ENCODE data around the gene CHRNB1. TPM values are rescaled to one million over a fixed set of nuclear protein-coding genes. Genes with fewer than 3 reads are reported as not detected.
"Not testable (repeated sequence)": the region's sequence is repeated elsewhere in the genome, so short reads cannot be mapped to it uniquely, and the experiment has no call there.

The CHRNB1 gene
- total RNA-seq, 1 donor from 2014 or later = 11.7 TPM

- Histone ChIP-seq H4K20me1 (ENCODE audit: insufficient read depth, low read length) (peaks cover 55% of the 10 kb centered on the region), H3K9ac (ENCODE audit: low read length) (no peak overlapping the region), H3K79me2 (ENCODE audit: insufficient read depth, low read length) (peaks cover 53% of the 10 kb centered on the region), H3K4me2 (ENCODE audit: low read length) (no peak overlapping the region), H3K4me3 (ENCODE audit: insufficient read depth, low read depth, low read length) (no peak overlapping the region), H2AFZ (ENCODE audit: low read depth, low read length) (no peak overlapping the region), H3K9me3 (ENCODE audit: insufficient read depth, low read depth, low read length) (no peaks in the 10 kb centered on the region), H3K27ac (ENCODE audit: low read depth, low read length) (no peak overlapping the region), H3K27me3 (ENCODE audit: insufficient read depth, low read length) (no peaks in the 10 kb centered on the region), H3K4me1 (ENCODE audit: insufficient read depth, low read length) (peaks cover 7% of the 10 kb centered on the region), H3K36me3 (ENCODE audit: insufficient read depth, low read length) (peaks cover 3% of the 10 kb centered on the region)
- no peak overlapping the region for H3K27ac Mint-ChIP-seq (ENCODE audit: unreplicated experiment)
- FAIRE-seq (no peak), DNase-seq (ENCODE audit: low read depth) (no peak)
- no peaks in the 10 kb centered on the region for H3K9me3 Mint-ChIP-seq (ENCODE audit: unreplicated experiment)
- H3K4me3 Mint-ChIP-seq (ENCODE audit: unreplicated experiment) = no peak overlapping the region
- H3K4me1 Mint-ChIP-seq (ENCODE audit: low read depth, unreplicated experiment) = peaks cover 9% of the 10 kb centered on the region
- TF ChIP-seq CTCF (IDR thresholded peaks at IDR 0.05; ENCODE audit: insufficient read depth, low read depth, low read length) (no peak), EZH2 (IDR thresholded peaks at IDR 0.05; ENCODE audit: insufficient read depth, low read length) (no peak)
- H3K27me3 Mint-ChIP-seq (ENCODE audit: low read depth, unreplicated experiment) = no peaks in the 10 kb centered on the region
- H3K36me3 Mint-ChIP-seq (ENCODE audit: low read depth, unreplicated experiment) = peaks cover 10% of the 10 kb centered on the region
Observed at GRCh38 chr17:7467498-7467897, 22.6 kb downstream of the CHRNB1 start.

GRCh38 chr17:7468290-7468689 is 23.4 kb downstream of the CHRNB1 start:
- peaks cover 58% of the 10 kb centered on the region for H4K20me1 ChIP-seq (ENCODE audit: insufficient read depth, low read length)
- peaks cover 9% of the 10 kb centered on the region for H3K36me3 Mint-ChIP-seq (ENCODE audit: low read depth, unreplicated experiment)
- H3K9me3 Mint-ChIP-seq (ENCODE audit: unreplicated experiment) = no peaks in the 10 kb centered on the region
- no peaks in the 10 kb centered on the region for H3K27me3 Mint-ChIP-seq (ENCODE audit: low read depth, unreplicated experiment)
- no peak overlapping the region for H3K9ac ChIP-seq (ENCODE audit: low read length)
- H2AFZ ChIP-seq (ENCODE audit: low read depth, low read length) = no peak overlapping the region
- H3K4me3 Mint-ChIP-seq (ENCODE audit: unreplicated experiment) = no peak overlapping the region
- H3K27me3 ChIP-seq (ENCODE audit: insufficient read depth, low read length) = no peaks in the 10 kb centered on the region
- H3K36me3 ChIP-seq (ENCODE audit: insufficient read depth, low read length) = peaks cover 3% of the 10 kb centered on the region
- no peak overlapping the region for H3K4me2 ChIP-seq (ENCODE audit: low read length)
- H3K4me1 Mint-ChIP-seq (ENCODE audit: low read depth, unreplicated experiment) = peaks cover 9% of the 10 kb centered on the region
- peaks cover 7% of the 10 kb centered on the region for H3K4me1 ChIP-seq (ENCODE audit: insufficient read depth, low read length)
- H3K27ac Mint-ChIP-seq (ENCODE audit: unreplicated experiment) = no peak overlapping the region
- no peaks in the 10 kb centered on the region for H3K9me3 ChIP-seq (ENCODE audit: insufficient read depth, low read depth, low read length)
- H3K4me3 ChIP-seq (ENCODE audit: insufficient read depth, low read depth, low read length) = no peak overlapping the region
- TF ChIP-seq CTCF (IDR thresholded peaks at IDR 0.05; ENCODE audit: insufficient read depth, low read depth, low read length) = no peak
- no peak for TF ChIP-seq EZH2 (IDR thresholded peaks at IDR 0.05; ENCODE audit: insufficient read depth, low read length)
- no peak for DNase-seq (ENCODE audit: low read depth)
- FAIRE-seq = no peak
- no peak overlapping the region for H3K27ac ChIP-seq (ENCODE audit: low read depth, low read length)
- H3K79me2 ChIP-seq (ENCODE audit: insufficient read depth, low read length) = peaks cover 57% of the 10 kb centered on the region

- TF ChIP-seq CTCF (IDR thresholded peaks at IDR 0.05; ENCODE audit: insufficient read depth, low read depth, low read length) (no peak), EZH2 (IDR thresholded peaks at IDR 0.05; ENCODE audit: insufficient read depth, low read length) (no peak)
- Mint-ChIP-seq H3K27me3 (ENCODE audit: low read depth, unreplicated experiment) (no peaks in the 10 kb centered on the region), H3K27ac (ENCODE audit: unreplicated experiment) (no peak overlapping the region), H3K9me3 (ENCODE audit: unreplicated experiment) (no peaks in the 10 kb centered on the region), H3K36me3 (ENCODE audit: low read depth, unreplicated experiment) (peaks cover 8% of the 10 kb centered on the region), H3K4me1 (ENCODE audit: low read depth, unreplicated experiment) (peaks cover 9% of the 10 kb centered on the region), H3K4me3 (ENCODE audit: unreplicated experiment) (no peak overlapping the region)
- H3K27ac ChIP-seq (ENCODE audit: low read depth, low read length) = no peak overlapping the region
- FAIRE-seq (no peak), DNase-seq (ENCODE audit: low read depth) (no peak)
- no peak overlapping the region for H3K9ac ChIP-seq (ENCODE audit: low read length)
- H2AFZ ChIP-seq (ENCODE audit: low read depth, low read length) = no peak overlapping the region
- H3K27me3 ChIP-seq (ENCODE audit: insufficient read depth, low read length) = no peaks in the 10 kb centered on the region
- peaks cover 63% of the 10 kb centered on the region for H3K79me2 ChIP-seq (ENCODE audit: insufficient read depth, low read length)
- H3K9me3 ChIP-seq (ENCODE audit: insufficient read depth, low read depth, low read length) = no peaks in the 10 kb centered on the region
- H4K20me1 ChIP-seq (ENCODE audit: insufficient read depth, low read length) = peaks cover 60% of the 10 kb centered on the region
- H3K4me1 ChIP-seq (ENCODE audit: insufficient read depth, low read length) = peaks cover 7% of the 10 kb centered on the region
- H3K4me3 ChIP-seq (ENCODE audit: insufficient read depth, low read depth, low read length) = no peak overlapping the region
- no peak overlapping the region for H3K4me2 ChIP-seq (ENCODE audit: low read length)
- peaks cover under 1% of the 10 kb centered on the region for H3K36me3 ChIP-seq (ENCODE audit: insufficient read depth, low read length)
Observed at GRCh38 chr17:7468804-7469389, 24.0 kb downstream of the CHRNB1 start.

GRCh38 chr17:7469843-7470242 is 25.0 kb downstream of the CHRNB1 start:
- not testable (repeated sequence) for H3K4me3 Mint-ChIP-seq (ENCODE audit: unreplicated experiment); FAIRE-seq; H3K27me3 Mint-ChIP-seq (ENCODE audit: low read depth, unreplicated experiment); H3K9me3 Mint-ChIP-seq (ENCODE audit: unreplicated experiment); H3K4me2 ChIP-seq (ENCODE audit: low read length); H3K4me3 ChIP-seq (ENCODE audit: insufficient read depth, low read depth, low read length); H3K4me1 ChIP-seq (ENCODE audit: insufficient read depth, low read length); H3K9me3 ChIP-seq (ENCODE audit: insufficient read depth, low read depth, low read length); H3K36me3 ChIP-seq (ENCODE audit: insufficient read depth, low read length); H3K9ac ChIP-seq (ENCODE audit: low read length); H3K27me3 ChIP-seq (ENCODE audit: insufficient read depth, low read length); DNase-seq (ENCODE audit: low read depth); H3K4me1 Mint-ChIP-seq (ENCODE audit: low read depth, unreplicated experiment); H3K27ac Mint-ChIP-seq (ENCODE audit: unreplicated experiment); H2AFZ ChIP-seq (ENCODE audit: low read depth, low read length); H3K27ac ChIP-seq (ENCODE audit: low read depth, low read length); H3K36me3 Mint-ChIP-seq (ENCODE audit: low read depth, unreplicated experiment)
- Histone ChIP-seq H3K79me2 (ENCODE audit: insufficient read depth, low read length) (peaks cover 72% of the 10 kb centered on the region), H4K20me1 (ENCODE audit: insufficient read depth, low read length) (peaks cover 70% of the 10 kb centered on the region)
